Mucosa of descending colon (tissue), 3 donors: Measurements from ENCODE around the gene TLK1. TPM values are rescaled to one million over a fixed set of nuclear protein-coding genes. Genes with fewer than 3 reads are reported as not detected.

Experiments
- ATAC-seq: fragments of 200-7000 bp; cut with Tn5 transposase; one replicate; pipeline ENCODE4 v1.9.1; 2020; ENCODE audit warnings: mild to moderate bottlenecking, moderate library complexity
- DNase-seq, 3 donors: peaks; one replicate each; pipeline ENCODE4 v3.0.0-alpha.2; 2020
- H3K36me3 ChIP-seq: fragments of 200-600 bp; one replicate; pipeline ENCODE4 v1.8.0; 2021; ENCODE audit warnings: low read depth, mild to moderate bottlenecking
- H3K4me1 ChIP-seq: fragments of 200-600 bp; one replicate; pipeline ENCODE4 v1.8.0; 2021; ENCODE audit warnings: low read depth, mild to moderate bottlenecking
- H3K4me3 ChIP-seq: fragments of 200-600 bp; one replicate; pipeline ENCODE4 v1.8.0; 2021; ENCODE audit warnings: mild to moderate bottlenecking
- H3K9me3 ChIP-seq: fragments of 200-600 bp; one replicate; pipeline ENCODE4 v1.8.0; 2021; ENCODE audit warnings: mild to moderate bottlenecking
- intact Hi-C, 2 donors: fragments of 100-400 bp; cut with DNase I in 1 of 2; cut with micrococcal nuclease in 1 of 2; formaldehyde crosslinking; loops; one replicate each; pipeline versions ENCODE4 v1.11.0 to v1.11.1; 2022; cut with DNase I, micrococcal nuclease
- total RNA-seq, 3 donors: library from RNA; stranded (reverse); fragmentation: NEBNext Ultra II Directional in 2 of 3; extraction: Animal tissue kit (Norgen Biotek cat#: 25700) in 2 of 3; gene quantifications; one replicate each; pipeline versions ENCODE4 v1.2.1 to v1.2.4, GENCODE V29; 2021 to 2023
- TF ChIP-seq, protein P1 (sequence below): fragments of 200-600 bp; IDR thresholded peaks from one replicate; pipeline ENCODE4 v1.8.0; 2022; ENCODE audit warnings: antibody characterized with exemption, mild to moderate bottlenecking
- donor health status: DM: no; HTN: no; CAD: no; lungs with moderate emphysema.
- donor health status: DM: no; HTN: no; CAD: no.
- donor health status: DM: no; HTN: yes; CAD: no.

The TLK1 gene
- total RNA-seq, 3 donors from 2014 or later, result 91.6 to 112 (median 109) TPM

DNA sequence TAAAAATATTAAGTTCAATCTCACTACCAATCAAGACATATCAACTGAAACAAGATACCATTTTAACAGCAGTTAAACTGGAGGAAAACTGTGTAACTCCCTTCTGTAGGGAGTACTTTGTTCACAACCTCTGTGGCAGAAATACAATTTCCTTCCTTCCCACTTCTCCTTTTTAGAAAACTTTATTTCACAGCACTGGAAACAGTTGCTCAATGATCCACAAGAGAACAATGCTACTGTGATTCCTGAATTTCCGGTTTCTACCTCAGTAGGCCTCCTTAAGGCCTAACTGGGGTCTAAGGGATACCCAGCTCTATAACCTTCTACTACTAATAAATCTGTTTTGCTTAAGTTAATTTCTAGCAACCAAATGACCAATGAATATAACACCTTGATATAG, 14.1 kb downstream of the TLK1 start:
- peak; percentile 53 for ATAC-seq
- intact Hi-C loops, result no loop called here
- Histone ChIP-seq H3K4me3 (no peak overlapping the region), H3K36me3 (no peaks in the 10 kb centered on the region), H3K4me1 (peaks cover 40% of the 10 kb centered on the region), H3K9me3 (no peaks in the 10 kb centered on the region)
- TF ChIP-seq, protein P1, sequence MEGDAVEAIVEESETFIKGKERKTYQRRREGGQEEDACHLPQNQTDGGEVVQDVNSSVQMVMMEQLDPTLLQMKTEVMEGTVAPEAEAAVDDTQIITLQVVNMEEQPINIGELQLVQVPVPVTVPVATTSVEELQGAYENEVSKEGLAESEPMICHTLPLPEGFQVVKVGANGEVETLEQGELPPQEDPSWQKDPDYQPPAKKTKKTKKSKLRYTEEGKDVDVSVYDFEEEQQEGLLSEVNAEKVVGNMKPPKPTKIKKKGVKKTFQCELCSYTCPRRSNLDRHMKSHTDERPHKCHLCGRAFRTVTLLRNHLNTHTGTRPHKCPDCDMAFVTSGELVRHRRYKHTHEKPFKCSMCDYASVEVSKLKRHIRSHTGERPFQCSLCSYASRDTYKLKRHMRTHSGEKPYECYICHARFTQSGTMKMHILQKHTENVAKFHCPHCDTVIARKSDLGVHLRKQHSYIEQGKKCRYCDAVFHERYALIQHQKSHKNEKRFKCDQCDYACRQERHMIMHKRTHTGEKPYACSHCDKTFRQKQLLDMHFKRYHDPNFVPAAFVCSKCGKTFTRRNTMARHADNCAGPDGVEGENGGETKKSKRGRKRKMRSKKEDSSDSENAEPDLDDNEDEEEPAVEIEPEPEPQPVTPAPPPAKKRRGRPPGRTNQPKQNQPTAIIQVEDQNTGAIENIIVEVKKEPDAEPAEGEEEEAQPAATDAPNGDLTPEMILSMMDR, result no peak
- DNase-seq, result no peak

DNA sequence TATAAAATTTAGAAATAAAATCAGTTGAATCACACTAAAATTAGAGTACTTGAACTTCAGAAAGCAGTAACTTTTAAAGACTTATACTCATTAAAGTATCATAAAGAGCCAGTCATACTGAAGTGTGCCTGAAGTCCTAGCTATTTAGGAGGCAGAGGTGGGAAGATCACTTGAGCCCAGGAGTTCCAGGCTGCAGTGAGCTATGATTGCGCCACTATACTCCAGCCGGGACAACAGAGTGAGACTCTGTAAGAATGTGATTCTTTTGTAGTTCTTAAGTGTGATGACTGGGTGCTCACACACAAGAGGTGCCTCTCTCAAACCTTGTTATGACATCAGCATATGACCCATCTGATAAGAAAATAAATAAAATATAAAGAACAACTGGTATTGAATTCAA, 14.6 kb downstream of the TLK1 start:
- DNase-seq (no peak), ATAC-seq (peak; percentile 44)
- intact Hi-C loops, result no loop called here
- TF ChIP-seq, protein P1, result no peak
- Histone ChIP-seq H3K4me1 (peaks cover 44% of the 10 kb centered on the region), H3K4me3 (no peak overlapping the region), H3K36me3 (no peaks in the 10 kb centered on the region), H3K9me3 (no peaks in the 10 kb centered on the region)

DNA sequence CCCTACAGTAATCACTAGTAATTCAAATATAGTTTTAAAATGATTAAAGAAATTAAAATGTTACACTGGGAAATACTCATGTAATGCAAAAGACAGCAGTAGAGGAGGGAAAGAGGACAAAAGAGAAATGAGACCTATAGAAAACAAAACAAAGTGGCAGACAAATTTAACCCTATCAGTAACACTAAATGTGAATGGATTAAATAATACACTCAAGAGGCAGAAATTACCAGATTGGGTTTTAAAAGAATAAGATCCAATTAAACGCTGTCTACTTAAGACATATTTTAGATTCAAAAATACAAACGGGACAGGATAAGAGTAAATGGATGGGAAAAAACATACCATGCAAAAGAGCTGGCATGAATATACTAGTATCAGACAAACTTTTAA, 17.0 kb downstream of the TLK1 start:
- ATAC-seq (no peak), DNase-seq (no peak)
- intact Hi-C loops, result no loop called here
- Histone ChIP-seq H3K4me1 (peaks cover 45% of the 10 kb centered on the region), H3K4me3 (no peak overlapping the region), H3K9me3 (no peaks in the 10 kb centered on the region), H3K36me3 (no peaks in the 10 kb centered on the region)
- TF ChIP-seq, protein P1, result no peak

DNA sequence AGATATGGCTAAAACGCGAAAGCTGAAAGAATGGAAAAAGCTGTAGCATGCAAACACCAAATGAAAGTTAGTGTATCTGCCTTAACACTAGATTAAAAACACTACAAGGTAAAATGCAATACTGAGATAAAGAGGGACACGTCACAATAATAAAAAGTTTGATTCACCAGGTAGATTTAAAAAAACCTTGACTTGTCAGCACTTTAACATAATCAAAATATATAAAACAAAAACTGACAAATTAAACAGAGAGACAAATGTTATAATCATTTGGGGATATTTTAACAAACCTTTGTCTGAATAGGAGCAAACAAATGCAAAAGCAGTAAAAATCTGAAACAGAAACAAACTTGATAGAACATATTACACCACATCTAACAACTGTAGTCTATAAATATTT, 18.3 kb downstream of the TLK1 start:
- TF ChIP-seq, protein P1, result no peak
- H3K4me1 ChIP-seq, result peaks cover 41% of the 10 kb centered on the region
- intact Hi-C loops, result no loop called here
- no peak for DNase-seq
- no peak for ATAC-seq
- no peak overlapping the region for H3K4me3 ChIP-seq
- no peaks in the 10 kb centered on the region for H3K36me3 ChIP-seq
- no peaks in the 10 kb centered on the region for H3K9me3 ChIP-seq

DNA sequence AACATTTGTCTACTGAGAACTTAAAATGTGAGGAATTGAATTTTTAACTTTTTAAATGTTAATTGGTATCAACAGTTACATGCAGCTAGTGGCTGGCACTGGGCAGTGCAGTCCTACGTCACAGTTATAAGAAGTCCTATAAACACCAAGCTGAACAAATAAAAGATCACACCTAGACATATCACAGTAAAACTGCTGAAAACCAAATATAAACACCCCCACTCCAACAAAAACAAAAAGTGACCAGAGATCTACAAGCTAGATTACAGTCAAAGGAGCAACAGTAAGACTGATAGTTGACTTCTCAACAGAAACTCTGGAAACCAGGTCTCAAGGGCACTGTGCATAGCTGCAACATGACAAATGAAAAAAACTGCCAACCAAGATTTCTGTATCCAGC, 19.4 kb downstream of the TLK1 start:
- TF ChIP-seq, protein P1, result no peak
- Histone ChIP-seq H3K4me1 (peaks cover 33% of the 10 kb centered on the region), H3K9me3 (no peaks in the 10 kb centered on the region), H3K4me3 (no peak overlapping the region), H3K36me3 (no peaks in the 10 kb centered on the region)
- intact Hi-C loops, result no loop called here
- ATAC-seq (peak; percentile 84), DNase-seq (no peak)

DNA sequence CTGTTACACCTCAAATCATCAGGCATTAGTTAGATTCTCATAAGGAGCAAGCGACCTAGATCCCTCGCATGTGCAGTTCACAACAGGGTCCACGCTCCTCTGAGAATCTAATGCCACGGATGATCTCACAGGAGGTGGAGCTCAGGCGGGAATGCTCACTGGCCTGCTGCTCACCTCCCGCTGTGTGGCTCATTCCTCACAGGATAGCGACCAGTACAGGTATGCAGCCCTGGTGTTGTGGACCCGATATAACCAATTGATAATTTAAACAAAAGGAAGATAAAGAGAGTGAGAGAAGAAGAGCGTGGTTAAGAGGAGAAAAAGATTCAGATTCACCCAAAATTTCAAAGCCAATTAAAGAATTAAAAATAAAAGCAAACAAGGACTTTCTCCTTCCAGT, 20.8 kb downstream of the TLK1 start:
- TF ChIP-seq, protein P1, result no peak
- H3K4me1 ChIP-seq, result peaks cover 26% of the 10 kb centered on the region
- intact Hi-C loops, result no loop called here

More for the DNA sequence above, 20.8 kb downstream of the TLK1 start:
- DNase-seq (no peak), ATAC-seq (no peak)
- H3K9me3 ChIP-seq, result no peaks in the 10 kb centered on the region
- H3K36me3 ChIP-seq, result no peaks in the 10 kb centered on the region
- H3K4me3 ChIP-seq, result no peak overlapping the region
